ENCODE data around the gene CR2. TPM values are rescaled to one million over a fixed set of nuclear protein-coding genes. Genes with fewer than 3 reads are reported as not detected.
A peak's percentile ranks its signal among the peaks of the same experiment; 100 is the strongest.

CR2 gene
- total RNA-seq, 4 donors from 2014 or later = 0.07 to 0.15 TPM; not detected in 2

DNA sequence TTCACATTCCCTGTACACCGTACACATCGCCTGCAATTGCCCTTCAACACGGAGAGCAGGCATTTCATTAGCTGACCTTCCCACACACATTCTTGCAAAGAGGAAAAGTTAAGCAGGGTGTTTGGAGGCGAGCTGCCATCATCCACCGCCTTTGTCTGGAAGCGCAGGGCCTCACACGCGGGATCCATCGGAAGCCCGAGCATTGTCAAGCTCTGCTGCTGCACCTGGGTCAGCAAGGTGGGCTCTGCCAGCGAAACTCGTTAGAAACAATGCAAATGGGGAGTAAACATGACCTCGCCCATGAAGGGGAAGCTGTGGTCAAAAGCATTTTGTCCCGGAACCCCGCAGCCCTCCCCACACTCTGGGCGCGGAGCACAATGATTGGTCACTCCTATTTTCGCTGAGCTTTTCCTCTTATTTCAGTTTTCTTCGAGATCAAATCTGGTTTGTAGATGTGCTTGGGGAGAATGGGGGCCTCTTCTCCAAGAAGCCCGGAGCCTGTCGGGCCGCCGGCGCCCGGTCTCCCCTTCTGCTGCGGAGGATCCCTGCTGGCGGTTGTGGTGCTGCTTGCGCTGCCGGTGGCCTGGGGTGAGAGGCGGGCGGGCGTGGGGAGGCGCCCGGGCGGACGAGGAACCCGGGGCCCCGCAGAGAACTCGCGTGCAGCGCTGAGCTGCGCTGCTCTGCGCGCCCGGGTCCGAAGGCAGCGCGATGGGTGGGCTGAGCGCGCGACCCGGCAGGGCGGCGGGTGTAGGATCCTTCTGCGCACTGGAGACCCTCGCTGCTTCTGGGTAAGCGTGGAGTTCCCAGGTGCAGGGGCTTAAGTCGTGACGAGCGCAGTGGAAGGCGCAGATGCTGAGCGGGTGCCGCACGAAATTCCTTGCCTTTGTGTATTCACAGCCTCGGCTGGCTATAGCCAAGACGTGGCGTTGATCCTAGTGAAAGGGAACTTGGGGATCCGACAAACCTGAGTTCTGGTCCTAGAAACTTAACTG lies 42.0 kb downstream of the CR2 start, which contains the start of gene CR1:
Gene CR1 (plus strand): TSS at position 357 of the 992 bp plus-strand sequence. CDS start 111 bp downstream, at position 468.
- intact Hi-C loops (cut with DNase I; ENCODE audit: low total_unique reads) = no loop called here
- DNase-seq (peak; percentile 19 to 21), ATAC-seq (no peak)
- in situ Hi-C loops (cut with MboI; ENCODE audit: low sequenced_read_pairs in 4 of 4) = no loop called here
- Histone ChIP-seq H3K4me1 (peaks cover 0 to 4% of the 10 kb centered on the region in 2 donors), H3K9me3 (no peaks in the 10 kb centered on the region), H3K4me3 (peak within 1 kb of the TSS; percentile 28 to 45 (median 42)), H3K36me3 (no peaks in the 10 kb centered on the region), H3K27ac (no peak within 1 kb of the TSS), H3K27me3 (peaks cover 32 to 44% (median 35%) of the 10 kb centered on the region in 3 donors)
- TF ChIP-seq CTCF (IDR thresholded peaks at IDR 0.05 in 4 of 5, conservative IDR thresholded peaks at IDR 0.05 in 1 of 5) = no peak
- no peak for TF ChIP-seq POLR2A (IDR thresholded peaks at IDR 0.05)

DNA sequence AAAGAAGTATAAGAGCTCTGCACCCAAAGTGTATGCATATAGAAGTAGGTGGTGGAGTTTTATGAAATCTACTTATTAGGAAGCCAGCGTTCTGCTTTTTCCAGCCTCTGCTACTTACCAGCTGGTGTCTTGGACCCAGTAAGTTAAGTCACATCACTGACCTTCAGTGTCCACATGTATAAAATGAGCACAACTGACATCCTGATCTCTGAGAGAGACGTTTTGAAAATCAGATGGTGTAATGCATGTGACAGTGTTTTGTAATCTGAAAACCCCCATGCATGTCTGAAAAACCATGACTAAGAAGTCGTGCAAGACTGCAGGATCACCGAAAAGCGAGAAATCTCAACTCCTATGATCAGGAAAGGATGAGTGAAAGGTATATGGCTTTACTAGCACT lies 43.8 kb downstream of the CR2 start:
- TF ChIP-seq POLR2A (IDR thresholded peaks at IDR 0.05) = no peak
- no peak for TF ChIP-seq CTCF (IDR thresholded peaks at IDR 0.05 in 4 of 5, conservative IDR thresholded peaks at IDR 0.05 in 1 of 5)
- Histone ChIP-seq H3K36me3 (no peaks in the 10 kb centered on the region), H3K4me3 (no peak overlapping the region), H3K27ac (no peak overlapping the region), H3K4me1 (peaks cover 0 to 4% of the 10 kb centered on the region in 2 donors), H3K9me3 (no peaks in the 10 kb centered on the region), H3K27me3 (peaks cover 34 to 39% (median 37%) of the 10 kb centered on the region in 3 donors)
- in situ Hi-C loops (cut with MboI; ENCODE audit: low sequenced_read_pairs in 4 of 4) (no loop called here), intact Hi-C loops (cut with DNase I; ENCODE audit: low total_unique reads) (loop anchor here (2.0 kb wide), 1 partner anchor 413 kb away; no protein-coding TSS in a partner anchor)
- ATAC-seq (no peak), DNase-seq (no peak)

DNA sequence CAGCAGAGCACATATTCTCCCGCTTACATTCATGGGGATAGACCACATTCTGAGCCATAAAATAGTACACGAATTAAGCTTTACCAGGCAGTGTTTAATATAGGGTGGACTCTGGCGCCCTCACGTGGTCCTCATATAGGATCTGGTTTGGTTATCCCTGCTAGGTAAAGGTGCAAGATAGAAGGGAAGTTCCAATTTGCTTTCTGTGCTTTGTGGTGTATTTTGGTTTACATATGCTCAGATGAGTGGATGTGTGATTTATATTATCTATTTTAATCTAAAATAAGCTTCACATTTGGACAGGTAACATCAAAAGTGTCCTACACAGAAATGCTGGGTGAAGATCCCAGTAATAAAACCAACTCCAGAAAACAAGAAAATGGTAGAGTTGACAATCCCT lies 45.4 kb downstream of the CR2 start:
- peak; percentile 14 to 39 for DNase-seq
- TF ChIP-seq CTCF (IDR thresholded peaks at IDR 0.05 in 4 of 5, conservative IDR thresholded peaks at IDR 0.05 in 1 of 5) (peak; percentile 38 to 67 (median 57)), POLR2A (IDR thresholded peaks at IDR 0.05) (no peak)
- Histone ChIP-seq H3K27ac (no peak overlapping the region), H3K4me1 (peaks cover 0 to 4% of the 10 kb centered on the region in 2 donors), H3K9me3 (no peaks in the 10 kb centered on the region), H3K4me3 (no peak overlapping the region), H3K27me3 (peaks cover 30 to 34% (median 32%) of the 10 kb centered on the region in 3 donors), H3K36me3 (no peaks in the 10 kb centered on the region)
- in situ Hi-C loops (cut with MboI; ENCODE audit: low sequenced_read_pairs in 4 of 4) (no loop called here), intact Hi-C loops (cut with DNase I; ENCODE audit: low total_unique reads) (loop anchor here (2.0 kb wide), 1 partner anchor 415 kb away; no protein-coding TSS in a partner anchor)
- peak in 1 of 2 donors; percentile 44 for ATAC-seq

DNA sequence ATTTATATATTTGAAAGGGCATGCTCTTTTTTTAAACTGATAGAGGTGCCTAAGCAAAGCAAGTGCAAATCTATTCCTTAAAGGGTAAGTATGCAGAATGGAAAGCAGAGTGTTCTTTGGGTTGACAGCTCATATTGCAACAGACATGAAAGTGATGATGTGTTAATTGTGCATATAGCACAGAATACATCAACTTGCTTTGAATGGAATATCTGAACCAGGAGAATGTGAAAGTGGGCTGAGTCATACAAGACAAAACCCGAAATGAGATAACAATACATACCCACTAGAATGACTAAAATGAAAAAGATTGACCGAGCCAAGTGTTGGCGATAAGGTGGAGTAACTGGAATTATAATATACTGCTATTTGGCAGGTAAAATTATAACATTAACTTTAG lies 46.2 kb downstream of the CR2 start:
- TF ChIP-seq POLR2A (IDR thresholded peaks at IDR 0.05) (no peak), CTCF (IDR thresholded peaks at IDR 0.05 in 4 of 5, conservative IDR thresholded peaks at IDR 0.05 in 1 of 5) (no peak)
- ATAC-seq (no peak), DNase-seq (no peak)
- in situ Hi-C loops (cut with MboI; ENCODE audit: low sequenced_read_pairs in 4 of 4) (no loop called here), intact Hi-C loops (cut with DNase I; ENCODE audit: low total_unique reads) (no loop called here)
- Histone ChIP-seq H3K9me3 (no peaks in the 10 kb centered on the region), H3K4me3 (no peak overlapping the region), H3K27me3 (peaks cover 30 to 38% (median 32%) of the 10 kb centered on the region in 3 donors), H3K27ac (no peak overlapping the region), H3K36me3 (no peaks in the 10 kb centered on the region), H3K4me1 (peaks cover 0 to 4% of the 10 kb centered on the region in 2 donors)
